ENCODE data around the gene RNF151.
"Not testable (repeated sequence)": the region's sequence is repeated elsewhere in the genome, so short reads cannot be mapped to it uniquely, and the experiment has no call there.

The RNF151 gene

DNA sequence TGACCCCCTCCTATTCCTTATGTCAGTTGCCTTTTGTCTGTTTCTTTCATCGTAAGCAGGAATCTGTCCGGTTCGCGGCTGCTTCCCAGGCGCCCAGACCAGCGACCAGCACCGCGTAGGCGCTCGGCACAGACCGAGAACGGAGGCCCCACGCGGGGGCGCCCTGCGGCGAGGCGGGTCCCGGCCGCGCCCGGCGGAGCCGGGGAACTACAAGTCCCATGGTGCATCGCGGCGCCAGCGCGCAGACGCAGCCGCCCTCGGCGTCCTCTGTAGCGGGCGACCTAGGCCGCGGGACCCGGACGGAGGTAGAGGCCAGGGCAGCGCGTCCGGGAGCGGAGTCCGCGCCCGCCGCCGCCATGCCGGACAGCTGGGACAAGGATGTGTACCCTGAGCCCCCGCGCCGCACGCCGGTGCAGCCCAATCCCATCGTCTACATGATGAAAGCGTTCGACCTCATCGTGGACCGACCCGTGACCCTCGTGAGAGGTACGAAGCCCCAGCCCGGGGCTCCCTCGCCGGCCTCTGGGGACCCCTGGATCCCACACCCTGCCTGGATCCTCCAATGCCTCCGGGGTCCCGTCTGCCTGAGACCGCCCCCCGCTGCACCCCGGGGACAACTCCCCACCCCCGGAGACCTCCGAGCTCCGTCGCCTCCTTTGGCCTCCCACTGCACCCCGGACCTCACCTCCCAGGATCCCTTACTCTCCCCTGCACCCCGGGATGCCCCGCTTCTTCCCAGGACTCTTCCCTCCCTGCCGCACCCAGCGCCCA, 7.2 kb upstream of the RNF151 start, which contains the start of gene NDUFB10:
Gene NDUFB10, plus strand, starts transcription at position 270 of the 771 bp plus-strand sequence. Its CDS starts 87 bp downstream, at position 357.
- Mint-ChIP-seq H3K36me3 (peaks cover 30 to 44% of the 10 kb centered on the region in 2 donors), H3K27ac (peak within 1 kb of the TSS; percentile 99), H3K27me3 (no peaks in the 10 kb centered on the region), H3K4me3 (peak within 1 kb of the TSS; percentile 97), H3K4me1 (peaks cover 36 to 53% of the 10 kb centered on the region in 2 donors), H3K9me3 (no peaks in the 10 kb centered on the region)
- DNase-seq = peak; percentile 89
- peak; percentile 78 to 87 for ATAC-seq (replicated peaks)

DNA sequence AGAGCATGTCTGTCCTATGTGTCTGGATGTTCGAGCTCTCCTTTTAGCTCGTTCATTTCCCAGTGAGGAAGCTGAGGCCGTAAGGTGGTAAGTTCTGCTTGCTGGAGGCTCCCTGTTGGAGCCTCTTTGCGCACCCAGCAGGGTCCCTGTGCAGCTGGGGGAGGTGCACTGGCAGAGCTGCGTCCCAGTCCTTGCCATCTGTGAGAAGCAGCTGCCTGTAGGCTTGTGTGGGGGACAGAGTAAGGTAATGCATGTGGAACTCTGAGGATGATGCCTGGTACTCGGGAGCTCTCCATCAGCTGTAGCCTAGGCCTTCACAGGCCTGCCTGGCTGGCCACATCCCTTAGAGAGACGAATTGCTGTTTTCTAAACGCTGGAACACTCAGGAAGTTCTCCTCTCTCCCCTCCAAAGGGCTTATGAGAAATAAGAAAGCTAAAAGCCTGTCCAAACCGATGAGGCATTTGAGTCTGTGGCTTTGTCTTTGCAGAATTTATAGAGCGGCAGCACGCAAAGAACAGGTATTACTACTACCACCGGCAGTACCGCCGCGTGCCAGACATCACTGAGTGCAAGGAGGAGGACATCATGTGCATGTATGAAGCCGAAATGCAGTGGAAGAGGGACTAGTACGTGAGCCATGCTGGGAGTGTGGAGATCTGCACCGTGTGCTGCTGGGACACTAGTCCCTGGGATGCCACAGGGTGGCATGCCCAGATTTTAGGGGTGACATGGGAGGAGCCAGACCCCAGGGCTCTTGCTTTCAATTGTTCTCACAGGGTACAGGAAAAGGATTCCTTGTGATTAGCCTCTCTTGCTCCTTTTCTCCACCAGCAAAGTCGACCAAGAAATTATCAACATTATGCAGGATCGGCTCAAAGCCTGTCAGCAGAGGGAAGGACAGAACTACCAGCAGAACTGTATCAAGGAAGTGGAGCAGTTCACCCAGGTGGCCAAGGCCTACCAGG, 5.7 kb upstream of the RNF151 start:
- Mint-ChIP-seq H3K27me3 (no peaks in the 10 kb centered on the region), H3K9me3 (no peaks in the 10 kb centered on the region), H3K4me3 (peak overlapping the region; percentile 97), H3K36me3 (peaks cover 38 to 57% of the 10 kb centered on the region in 2 donors), H3K4me1 (peaks cover 39 to 63% of the 10 kb centered on the region in 2 donors), H3K27ac (peak overlapping the region; percentile 99)
- peak in 1 of 2 donors; percentile 7 for ATAC-seq (replicated peaks)
- no peak for DNase-seq

DNA sequence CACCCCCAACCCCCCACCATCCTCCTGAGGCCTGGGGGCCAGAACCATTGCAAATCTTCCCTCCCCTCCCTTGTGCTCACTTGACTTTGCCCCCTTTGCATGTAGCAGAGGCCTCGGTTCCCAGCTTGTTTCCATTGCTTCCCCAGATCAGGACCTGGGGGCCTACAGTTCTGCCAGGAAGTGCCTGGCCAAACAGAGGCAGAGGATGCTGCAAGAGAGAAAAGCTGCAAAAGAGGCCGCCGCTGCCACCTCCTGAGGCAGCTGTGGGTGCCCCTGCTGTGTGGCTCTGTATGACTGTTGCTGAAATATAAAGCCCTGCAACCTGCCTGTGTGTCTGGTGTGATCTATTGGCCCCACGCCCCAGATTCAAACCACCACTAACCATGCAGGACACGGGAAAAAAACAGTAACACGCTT, 5.0 kb upstream of the RNF151 start:
- peaks cover 38 to 57% of the 10 kb centered on the region in 2 donors for H3K36me3 Mint-ChIP-seq
- H3K9me3 Mint-ChIP-seq = no peaks in the 10 kb centered on the region
- H3K27ac Mint-ChIP-seq = peak overlapping the region; percentile 99
- H3K27me3 Mint-ChIP-seq = no peaks in the 10 kb centered on the region
- H3K4me3 Mint-ChIP-seq = peak overlapping the region; percentile 56 to 96
- ATAC-seq (replicated peaks) (no peak), DNase-seq (no peak)
- H3K4me1 Mint-ChIP-seq = peaks cover 39 to 64% of the 10 kb centered on the region in 2 donors

DNA sequence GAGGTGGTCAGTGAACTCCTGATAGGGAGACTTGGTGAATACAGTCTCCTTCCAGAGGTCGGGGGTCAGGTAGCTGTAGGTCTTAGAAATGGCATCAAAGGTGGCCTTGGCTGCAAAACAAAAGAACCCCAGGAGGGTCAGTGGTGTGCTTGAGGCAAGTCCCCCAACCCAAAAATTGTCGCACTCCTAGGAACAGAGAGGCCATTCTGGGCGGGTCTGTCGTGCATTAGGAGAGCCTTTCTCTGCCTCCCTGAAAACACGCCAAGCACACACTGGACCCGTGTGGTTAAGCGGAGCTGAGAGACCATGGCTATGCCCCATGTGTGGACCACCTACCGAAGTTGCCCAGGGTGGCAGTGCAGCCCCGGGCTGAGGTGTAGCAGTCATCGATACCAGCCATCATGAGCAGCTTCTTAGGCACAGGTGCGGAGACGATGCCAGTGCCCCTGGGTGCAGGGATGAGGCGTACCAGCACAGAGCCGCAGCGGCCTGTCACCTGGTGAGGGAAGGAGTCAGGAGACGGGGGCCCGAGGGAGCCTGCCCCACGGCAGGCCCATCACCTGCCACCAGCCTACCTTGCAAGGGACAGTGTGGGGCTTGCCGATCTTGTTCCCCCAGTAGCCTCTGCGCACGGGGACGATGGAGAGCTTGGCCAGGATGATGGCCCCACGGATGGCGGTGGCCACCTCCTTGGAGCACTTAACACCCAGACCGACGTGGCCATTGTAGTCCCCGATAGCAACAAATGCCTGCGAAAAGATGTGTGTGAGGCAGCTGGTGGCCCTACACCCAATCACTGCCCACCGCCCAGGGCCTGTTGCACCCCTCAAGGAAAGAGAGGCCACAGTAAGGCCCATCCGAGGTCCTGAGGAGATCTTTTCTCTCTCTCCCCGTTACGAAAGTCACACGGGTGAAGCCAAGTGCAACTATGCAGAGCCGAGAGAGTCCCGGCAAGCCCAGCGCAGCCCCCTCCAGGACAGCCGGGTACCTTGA, 4.2 kb upstream of the RNF151 start:
- not testable (repeated sequence) for H3K9me3 Mint-ChIP-seq; DNase-seq; H3K27me3 Mint-ChIP-seq; ATAC-seq (replicated peaks)
- Mint-ChIP-seq H3K4me3 (peak overlapping the region; percentile 96), H3K36me3 (peaks cover 40 to 61% of the 10 kb centered on the region in 2 donors), H3K27ac (peak overlapping the region; percentile 99), H3K4me1 (peaks cover 39 to 68% of the 10 kb centered on the region in 2 donors)

DNA sequence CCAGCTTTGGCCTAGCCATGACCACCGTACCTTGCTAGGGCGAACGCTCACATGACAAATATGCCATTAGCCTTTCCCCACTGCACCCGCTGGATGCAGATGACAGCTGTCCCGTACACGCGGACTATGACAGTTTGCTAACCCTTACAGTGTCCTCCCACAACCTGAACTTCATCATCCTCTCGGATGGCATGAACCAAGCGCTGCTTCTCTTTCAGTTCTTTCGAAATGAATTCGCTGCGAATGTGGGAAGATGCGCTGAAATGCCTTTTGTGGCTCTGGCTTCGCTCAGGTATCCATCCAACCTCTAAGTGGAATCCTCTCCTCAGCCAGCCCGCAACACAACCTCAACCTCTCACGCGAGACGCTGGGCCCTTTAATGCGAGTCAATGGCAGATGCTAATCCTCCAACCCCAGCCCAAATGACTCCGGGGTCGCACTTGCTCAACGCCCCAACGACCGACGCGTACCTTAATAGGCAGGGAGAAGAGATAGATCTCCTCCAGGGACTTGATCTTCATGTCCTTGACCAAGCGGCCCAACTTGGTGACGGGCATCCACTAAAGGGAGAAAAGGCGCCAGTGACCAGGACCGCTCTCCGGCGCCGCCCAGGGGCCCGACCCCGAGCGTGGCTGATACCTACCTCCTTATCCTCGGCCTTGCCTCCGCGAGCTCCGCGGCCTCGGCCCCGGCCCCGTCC, 2.7 kb upstream of the RNF151 start:
- DNase-seq = no peak
- Mint-ChIP-seq H3K4me1 (peaks cover 39 to 67% of the 10 kb centered on the region in 2 donors), H3K27me3 (no peaks in the 10 kb centered on the region), H3K27ac (peak overlapping the region; percentile 99), H3K9me3 (no peaks in the 10 kb centered on the region), H3K36me3 (peaks cover 40 to 62% of the 10 kb centered on the region in 2 donors), H3K4me3 (peak overlapping the region; percentile 96)
- peak; percentile 1 to 18 for ATAC-seq (replicated peaks)

DNA sequence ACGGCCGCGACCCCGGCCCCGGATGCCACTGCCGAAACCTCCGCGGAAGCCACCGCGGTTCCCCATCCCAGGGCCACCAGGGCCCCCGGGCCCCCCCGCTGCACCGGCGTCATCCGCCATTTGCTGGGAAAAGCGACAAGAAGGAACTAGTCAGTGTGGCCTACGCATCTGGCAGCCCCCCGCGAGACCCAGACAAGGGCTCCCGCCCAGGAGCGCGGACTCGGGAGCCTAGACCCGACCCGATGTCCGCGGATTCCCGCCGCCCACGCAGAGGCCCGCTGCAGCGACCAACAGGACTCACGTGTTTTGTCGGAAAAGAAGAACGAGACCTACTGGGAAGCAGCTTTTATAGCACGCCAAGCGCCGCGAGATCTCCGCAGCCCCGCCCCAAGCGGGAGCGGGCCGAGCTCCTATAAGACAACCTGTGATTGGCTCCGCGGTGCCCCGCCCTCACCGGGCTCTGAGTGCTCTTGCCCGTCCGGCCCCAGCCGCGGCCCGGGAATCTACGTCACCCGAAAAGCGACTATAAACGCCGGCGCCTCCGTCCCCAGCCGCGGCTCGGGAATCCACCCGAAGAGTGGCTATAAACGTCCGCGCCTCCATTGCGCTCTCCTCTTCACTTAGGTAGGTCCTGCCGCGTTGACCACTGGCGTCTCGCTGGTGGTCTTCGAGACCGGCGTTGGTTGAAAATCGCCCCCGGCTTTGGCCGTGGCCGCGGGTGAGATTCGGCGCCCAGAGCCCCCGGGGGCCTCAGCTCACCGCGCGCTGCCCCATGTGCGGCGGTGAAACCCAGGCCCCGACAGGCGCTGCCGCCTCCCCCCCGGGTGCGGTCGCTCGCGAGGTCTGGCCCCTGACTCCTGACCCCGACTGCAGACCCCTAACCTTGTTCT, 1.9 kb upstream of the RNF151 start, which contains the start of gene RPS2:
Gene RPS2, minus strand, starts transcription at position 321 of the 890 bp plus-strand sequence. Its CDS starts 201 bp downstream, at position 120.
- H3K27me3 Mint-ChIP-seq = no peaks in the 10 kb centered on the region
- H3K4me1 Mint-ChIP-seq = peaks cover 38 to 62% of the 10 kb centered on the region in 2 donors
- H3K9me3 Mint-ChIP-seq = no peaks in the 10 kb centered on the region
- peak; percentile 98 for DNase-seq
- H3K36me3 Mint-ChIP-seq = peaks cover 40 to 62% of the 10 kb centered on the region in 2 donors
- H3K4me3 Mint-ChIP-seq = peak within 1 kb of the TSS; percentile 96
- ATAC-seq (replicated peaks) = peak; percentile 86 to 94
- peak within 1 kb of the TSS; percentile 99 for H3K27ac Mint-ChIP-seq

DNA sequence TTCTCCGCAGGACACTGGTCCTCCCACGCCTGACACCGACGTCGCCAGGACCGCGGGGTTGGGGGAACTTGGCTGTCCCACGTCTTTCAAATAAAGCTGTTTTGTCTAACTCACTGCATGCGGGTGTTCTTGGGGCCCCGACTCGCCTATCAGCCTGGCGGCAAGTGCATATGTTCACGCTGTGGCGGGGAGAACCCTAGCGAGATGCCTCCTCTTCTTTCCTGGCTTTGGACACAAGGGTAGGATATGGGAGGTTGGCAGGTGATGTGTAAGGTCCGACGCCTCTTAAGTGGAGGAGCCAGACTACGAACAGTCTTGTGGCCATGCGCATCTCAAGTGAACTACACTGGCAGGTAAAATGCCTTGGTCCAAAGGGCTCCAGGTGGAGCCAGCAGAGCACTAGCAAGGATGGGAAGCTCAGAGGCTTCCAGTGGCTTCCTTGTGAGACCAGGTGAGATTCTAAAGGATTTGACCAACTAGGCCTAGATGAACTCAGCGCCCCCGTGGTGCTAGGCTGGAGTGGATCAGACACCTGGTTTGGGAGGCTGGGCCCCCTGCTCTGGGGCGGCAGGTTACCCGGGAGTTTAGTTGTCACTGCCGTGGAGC, 1.2 kb upstream of the RNF151 start:
- H3K27me3 Mint-ChIP-seq = no peaks in the 10 kb centered on the region
- DNase-seq = no peak
- H3K4me1 Mint-ChIP-seq = peaks cover 34 to 62% of the 10 kb centered on the region in 2 donors
- H3K4me3 Mint-ChIP-seq = peak overlapping the region; percentile 96
- peaks cover 34 to 56% of the 10 kb centered on the region in 2 donors for H3K36me3 Mint-ChIP-seq
- no peak for ATAC-seq (replicated peaks)
- no peaks in the 10 kb centered on the region for H3K9me3 Mint-ChIP-seq
- H3K27ac Mint-ChIP-seq = peak overlapping the region; percentile 99

DNA sequence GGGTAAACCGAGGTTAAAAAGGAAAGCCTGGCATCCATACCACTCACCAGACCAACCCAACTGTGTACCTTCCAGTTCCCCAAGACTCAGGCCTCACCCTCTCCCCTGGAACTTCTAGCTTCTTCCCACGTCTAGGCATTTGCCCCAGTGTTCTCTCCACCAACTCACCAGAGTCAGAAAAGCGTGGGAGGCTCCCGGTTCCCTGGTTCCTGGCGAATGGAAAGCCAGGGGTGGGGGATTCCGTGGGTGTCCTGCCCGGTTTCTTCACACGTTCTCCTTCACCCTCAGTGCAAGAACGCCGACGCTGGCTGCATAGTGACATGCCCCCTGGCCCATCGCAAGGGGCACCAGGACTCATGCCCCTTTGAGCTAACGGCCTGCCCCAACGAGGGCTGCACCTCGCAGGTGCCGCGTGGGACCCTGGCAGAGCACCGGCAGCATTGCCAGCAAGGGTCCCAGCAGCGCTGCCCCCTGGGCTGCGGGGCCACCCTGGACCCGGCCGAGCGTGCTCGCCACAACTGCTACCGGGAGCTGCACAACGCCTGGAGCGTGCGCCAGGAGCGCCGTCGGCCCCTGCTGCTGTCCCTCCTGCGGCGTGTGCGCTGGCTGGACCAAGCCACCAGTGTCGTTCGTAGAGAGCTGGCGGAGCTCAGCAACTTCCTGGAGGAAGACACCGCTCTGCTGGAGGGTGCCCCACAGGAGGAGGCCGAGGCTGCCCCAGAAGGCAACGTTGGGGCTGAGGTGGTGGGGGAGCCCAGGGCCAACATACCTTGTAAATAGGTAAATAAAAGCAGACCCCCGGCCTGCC, 1.7 kb downstream of the RNF151 start:
- Mint-ChIP-seq H3K27me3 (peaks cover 0 to 4% of the 10 kb centered on the region in 2 donors), H3K4me1 (peaks cover 30 to 60% of the 10 kb centered on the region in 2 donors), H3K4me3 (no peak overlapping the region), H3K9me3 (no peaks in the 10 kb centered on the region), H3K36me3 (peaks cover 35 to 49% of the 10 kb centered on the region in 2 donors), H3K27ac (no peak overlapping the region)
- DNase-seq (no peak), ATAC-seq (replicated peaks) (no peak)

DNA sequence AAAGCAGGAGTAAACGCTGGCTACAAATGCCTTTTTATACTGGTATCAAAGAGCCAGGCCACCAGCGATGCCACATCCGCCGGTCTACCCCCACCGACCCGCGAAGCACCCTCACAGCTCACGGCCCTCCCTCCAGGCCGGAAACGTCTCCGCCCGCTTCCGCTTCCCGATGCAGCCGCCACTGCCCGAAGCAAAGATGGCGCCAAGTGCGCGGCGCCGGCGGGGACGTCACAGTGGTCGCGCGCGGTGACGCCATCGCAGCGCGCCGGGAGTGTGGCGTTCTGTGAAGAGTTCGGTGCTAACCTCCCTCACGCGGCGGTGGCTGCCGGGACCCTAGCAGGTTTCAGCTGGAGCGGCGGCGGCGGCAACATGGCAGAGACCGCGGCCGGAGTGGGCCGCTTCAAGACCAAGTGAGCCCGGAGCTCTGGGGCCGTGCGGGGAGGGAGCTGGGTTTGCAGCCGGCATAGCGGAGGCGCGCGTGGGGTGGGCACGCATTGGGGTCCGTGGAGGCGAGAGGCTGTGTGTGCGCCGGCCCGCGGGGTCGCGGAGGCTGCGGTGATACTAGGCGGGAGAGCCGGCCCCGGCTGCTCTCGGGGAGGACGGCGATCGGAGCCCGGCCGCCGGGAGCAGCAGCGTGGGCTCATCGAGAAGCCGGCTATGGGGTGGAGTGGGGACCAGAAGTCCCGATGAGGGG, 5.3 kb downstream of the RNF151 start, which contains the start of gene TBL3:
Gene TBL3, plus strand, starts transcription at position 258 of the 694 bp plus-strand sequence. Its CDS starts 112 bp downstream, at position 370.
- H3K4me1 Mint-ChIP-seq = peaks cover 24 to 45% of the 10 kb centered on the region in 2 donors

DNA sequence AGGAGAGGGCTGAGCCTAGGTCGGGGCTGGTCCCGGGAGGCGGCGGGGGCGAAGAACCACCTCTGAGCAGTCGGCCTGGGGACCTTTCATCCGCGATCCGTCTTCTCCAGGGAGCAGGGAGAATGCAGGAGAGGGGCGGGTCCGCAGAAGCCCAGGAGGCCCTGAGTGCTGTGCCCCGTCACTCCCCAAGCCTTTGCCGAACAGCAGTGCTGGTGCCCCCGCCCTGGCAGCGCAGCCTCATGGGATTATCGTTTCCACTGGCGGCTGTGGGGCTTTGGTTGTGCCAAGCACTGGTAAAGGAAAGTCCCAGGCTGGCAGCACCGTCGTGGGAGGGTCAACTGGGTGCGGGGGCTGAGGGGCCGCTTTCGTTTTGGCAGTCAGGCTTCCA, 5.8 kb downstream of the RNF151 start:
- DNase-seq = no peak
- H3K9me3 Mint-ChIP-seq = no peaks in the 10 kb centered on the region
- H3K4me3 Mint-ChIP-seq = peak overlapping the region; percentile 98 to 100
- peak overlapping the region; percentile 98 for H3K27ac Mint-ChIP-seq
- peaks cover 39 to 57% of the 10 kb centered on the region in 2 donors for H3K36me3 Mint-ChIP-seq
- peaks cover 24 to 42% of the 10 kb centered on the region in 2 donors for H3K4me1 Mint-ChIP-seq
- ATAC-seq (replicated peaks) = peak in 1 of 2 donors; percentile 10
- peaks cover 6 to 10% of the 10 kb centered on the region in 2 donors for H3K27me3 Mint-ChIP-seq

More for the DNA sequence above, 5.3 kb downstream of the RNF151 start, which contains the start of gene TBL3:
- peak within 1 kb of the TSS; percentile 98 to 100 for H3K4me3 Mint-ChIP-seq
- no peaks in the 10 kb centered on the region for H3K9me3 Mint-ChIP-seq
- H3K36me3 Mint-ChIP-seq = peaks cover 36 to 56% of the 10 kb centered on the region in 2 donors
- DNase-seq (peak; percentile 94), ATAC-seq (replicated peaks) (peak; percentile 97 to 98)
- peaks cover 4 to 8% of the 10 kb centered on the region in 2 donors for H3K27me3 Mint-ChIP-seq
- peak within 1 kb of the TSS; percentile 98 for H3K27ac Mint-ChIP-seq

Data from stimulated activated naive B cell treated with anti-CD40 and anti-IgM and Interleukin-4, amounts not matched to agents 10 μg/mL and 1 μg/mL and 100 μg/mL, for 72 hours (primary cell).